OCI-LY3 (cell line): ENCODE data around the gene HSD3B7.
"Not testable (repeated sequence)": the region's sequence is repeated elsewhere in the genome, so short reads cannot be mapped to it uniquely, and the experiment has no call there.

Source experiments
- H2AFZ ChIP-seq: fragments of 200-600, 300-600 bp; shearing (Covaris generic); 2 replicates; pipeline ENCODE4 v1.6.0; 2014; ENCODE audit warnings: antibody characterized with exemption, low read depth, low read length
- H3K27ac ChIP-seq: fragments of 200-600, 300-600 bp; sonication (generic); 2 replicates; pipeline ENCODE4 v1.5.1; 2014; ENCODE audit warnings: mild to moderate bottlenecking, low read length, moderate library complexity, mixed read lengths
- H3K27me3 ChIP-seq: fragments of 200-600, 300-600 bp; sonication (generic); 2 replicates; pipeline ENCODE4 v1.6.1; 2014; ENCODE audit warnings: low read depth, low read length, mixed read lengths
- H3K36me3 ChIP-seq: fragments of 200-600, 300-600 bp; sonication (generic); replicated peaks from 2 replicates; pipeline ENCODE3; 2014; ENCODE audit warnings: low read depth, low read length, mixed read lengths
- H3K4me1 ChIP-seq: fragments of 300-600, 200-600 bp; sonication (generic); 2 replicates; pipeline ENCODE4 v1.6.1; 2014; ENCODE audit warnings: low read length, mixed read lengths
- H3K4me2 ChIP-seq: fragments of 200-600, 300-600 bp; sonication (generic); 2 replicates; pipeline ENCODE4 v1.6.1; 2014; ENCODE audit warnings: low read length, mixed read lengths
- H3K4me3 ChIP-seq: fragments of 300-600, 200-600 bp; sonication (generic); 2 replicates; pipeline ENCODE4 v1.5.1; 2014; ENCODE audit warnings: antibody characterized with exemption, mild to moderate bottlenecking, low read length, moderate library complexity
- H3K79me2 ChIP-seq: fragments of 300-600, 200-600 bp; shearing (Covaris generic); 2 replicates; pipeline ENCODE4 v1.6.1; 2014; ENCODE audit warnings: mild to moderate bottlenecking, low read length, mixed read lengths
- H3K9ac ChIP-seq: fragments of 300-600, 200-600 bp; shearing (Covaris generic); 2 replicates; pipeline ENCODE4 v1.6.0; 2014; ENCODE audit warnings: mild to moderate bottlenecking, low read length, moderate library complexity
- H3K9me3 ChIP-seq: fragments of 200-600, 300-600 bp; shearing (Covaris generic); 2 replicates; pipeline ENCODE4 v1.6.1; 2014; ENCODE audit warnings: low read length, mixed read lengths; ENCODE audit not compliant: insufficient read depth
- H4K20me1 ChIP-seq: fragments of 200-600, 300-600 bp; sonication (generic); 2 replicates; pipeline ENCODE4 v1.6.1; 2016; ENCODE audit warnings: low read length, mixed read lengths; ENCODE audit not compliant: insufficient read depth
- EZH2phosphoT487 ChIP-seq: fragments of 200-600 bp; shearing (Covaris generic); IDR thresholded peaks from 2 replicates; pipeline ENCODE4 v1.6.1; 2018; ENCODE audit warnings: antibody characterized with exemption, mixed run types, low read depth
- TF ChIP-seq, protein P1 (sequence below): fragments of 200-600, 300-600 bp; sonication (generic); IDR thresholded peaks from 2 replicates; pipeline ENCODE4 v1.5.1; 2014; ENCODE audit warnings: antibody characterized with exemption, low read length, low read depth

Gene HSD3B7

GRCh38 chr16:31009120-31009519 is 24.1 kb downstream of the HSD3B7 start:
- no peaks in the 10 kb centered on the region for H3K36me3 ChIP-seq
- TF ChIP-seq, protein P1, sequence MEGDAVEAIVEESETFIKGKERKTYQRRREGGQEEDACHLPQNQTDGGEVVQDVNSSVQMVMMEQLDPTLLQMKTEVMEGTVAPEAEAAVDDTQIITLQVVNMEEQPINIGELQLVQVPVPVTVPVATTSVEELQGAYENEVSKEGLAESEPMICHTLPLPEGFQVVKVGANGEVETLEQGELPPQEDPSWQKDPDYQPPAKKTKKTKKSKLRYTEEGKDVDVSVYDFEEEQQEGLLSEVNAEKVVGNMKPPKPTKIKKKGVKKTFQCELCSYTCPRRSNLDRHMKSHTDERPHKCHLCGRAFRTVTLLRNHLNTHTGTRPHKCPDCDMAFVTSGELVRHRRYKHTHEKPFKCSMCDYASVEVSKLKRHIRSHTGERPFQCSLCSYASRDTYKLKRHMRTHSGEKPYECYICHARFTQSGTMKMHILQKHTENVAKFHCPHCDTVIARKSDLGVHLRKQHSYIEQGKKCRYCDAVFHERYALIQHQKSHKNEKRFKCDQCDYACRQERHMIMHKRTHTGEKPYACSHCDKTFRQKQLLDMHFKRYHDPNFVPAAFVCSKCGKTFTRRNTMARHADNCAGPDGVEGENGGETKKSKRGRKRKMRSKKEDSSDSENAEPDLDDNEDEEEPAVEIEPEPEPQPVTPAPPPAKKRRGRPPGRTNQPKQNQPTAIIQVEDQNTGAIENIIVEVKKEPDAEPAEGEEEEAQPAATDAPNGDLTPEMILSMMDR: no peak
- no peak for TF ChIP-seq EZH2phosphoT487
- no peaks in the 10 kb centered on the region for H3K79me2 ChIP-seq
- H4K20me1 ChIP-seq: no peaks in the 10 kb centered on the region
- H2AFZ ChIP-seq: no peak overlapping the region
- no peak overlapping the region for H3K4me3 ChIP-seq
- no peaks in the 10 kb centered on the region for H3K4me1 ChIP-seq
- no peak overlapping the region for H3K4me2 ChIP-seq
- no peak overlapping the region for H3K9ac ChIP-seq
- no peak overlapping the region for H3K27ac ChIP-seq
- H3K9me3 ChIP-seq: no peaks in the 10 kb centered on the region
- 0 out of 2 replicates have a peak, but pooled peaks cover 3% of the 10 kb centered on the region for H3K27me3 ChIP-seq

- no peak overlapping the region for H3K27ac ChIP-seq
- H3K9me3 ChIP-seq: no peaks in the 10 kb centered on the region
- H3K4me3 ChIP-seq: no peak overlapping the region
- TF ChIP-seq, protein P1: no peak
- TF ChIP-seq EZH2phosphoT487: no peak
- no peaks in the 10 kb centered on the region for H3K36me3 ChIP-seq
- no peak overlapping the region for H3K9ac ChIP-seq
- no peak overlapping the region for H2AFZ ChIP-seq
- no peaks in the 10 kb centered on the region for H3K79me2 ChIP-seq
- 0 out of 2 replicates have a peak, but pooled peaks cover 3% of the 10 kb centered on the region for H3K27me3 ChIP-seq
- no peaks in the 10 kb centered on the region for H3K4me1 ChIP-seq
- no peaks in the 10 kb centered on the region for H4K20me1 ChIP-seq
- H3K4me2 ChIP-seq: no peak overlapping the region
Measured at GRCh38 chr16:31009894-31010584, 25.0 kb downstream of the HSD3B7 start.

- H3K27ac ChIP-seq: no peak within 1 kb of the TSS
- H3K79me2 ChIP-seq: no peaks in the 10 kb centered on the region
- H3K4me3 ChIP-seq: no peak within 1 kb of the TSS
- TF ChIP-seq EZH2phosphoT487: no peak
- TF ChIP-seq, protein P1: no peak
- H3K9me3 ChIP-seq: no peaks in the 10 kb centered on the region
- no peak within 1 kb of the TSS for H2AFZ ChIP-seq
- H3K27me3 ChIP-seq: 0 out of 2 replicates have a peak, but pooled peaks cover 3% of the 10 kb centered on the region
- no peaks in the 10 kb centered on the region for H3K36me3 ChIP-seq
- H3K4me2 ChIP-seq: no peak within 1 kb of the TSS
- no peaks in the 10 kb centered on the region for H4K20me1 ChIP-seq
- H3K9ac ChIP-seq: no peak within 1 kb of the TSS
- H3K4me1 ChIP-seq: no peaks in the 10 kb centered on the region
Measured at GRCh38 chr16:31010585-31011325, 25.7 kb downstream of the HSD3B7 start, which contains the start of gene STX1B. Gene STX1B (minus strand): TSS chr16:31010638. CDS start chr16:31010396, 242 bp downstream.

DNA sequence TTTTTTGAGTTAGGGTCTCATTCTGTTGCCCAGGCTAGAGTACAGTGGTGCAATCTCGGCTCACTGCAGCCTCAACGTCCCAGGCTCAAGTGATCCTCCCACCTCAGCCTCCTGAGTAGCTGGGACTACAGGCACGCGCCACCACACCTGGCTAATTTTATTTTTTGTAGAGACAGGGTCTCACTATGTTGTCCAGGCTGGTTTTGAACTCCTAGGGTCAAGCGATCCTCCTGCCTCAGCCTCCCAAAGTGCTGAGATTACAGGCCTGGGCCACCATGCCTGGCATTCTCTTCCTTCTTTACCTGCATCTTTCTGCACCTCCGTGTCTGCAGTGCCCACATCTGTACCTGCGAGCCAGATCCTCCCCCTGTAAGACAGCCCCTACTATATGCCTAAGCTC is 26.8 kb downstream of the HSD3B7 start:
- not testable (repeated sequence) for H4K20me1 ChIP-seq, H3K4me2 ChIP-seq, H3K36me3 ChIP-seq, H3K4me1 ChIP-seq, H3K9ac ChIP-seq, H3K9me3 ChIP-seq, H3K4me3 ChIP-seq, H2AFZ ChIP-seq, H3K27ac ChIP-seq, H3K27me3 ChIP-seq, H3K79me2 ChIP-seq

DNA sequence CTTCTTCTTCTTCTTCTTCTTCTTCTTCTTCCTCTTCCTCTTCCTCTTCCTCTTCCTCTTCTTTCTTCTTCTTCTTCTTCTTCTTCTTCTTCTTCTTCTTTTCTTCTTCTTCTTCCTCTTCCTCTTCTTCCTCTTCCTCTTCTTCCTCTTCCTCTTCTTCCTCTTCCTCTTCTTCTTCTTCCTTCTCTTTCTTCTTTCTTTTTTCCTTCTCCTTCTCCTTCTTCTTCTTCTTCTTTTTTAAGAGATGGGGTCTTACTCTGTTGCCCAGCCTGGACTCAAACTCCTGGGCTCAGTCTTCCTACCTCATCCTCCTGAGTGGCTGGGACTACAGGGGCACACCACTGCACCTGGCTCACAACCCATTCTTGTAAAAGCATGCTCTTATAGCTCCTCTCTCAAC is 28.3 kb downstream of the HSD3B7 start:
- H4K20me1 ChIP-seq, H3K27ac ChIP-seq, H3K4me1 ChIP-seq, H3K27me3 ChIP-seq, H2AFZ ChIP-seq, H3K4me2 ChIP-seq, H3K4me3 ChIP-seq, H3K9ac ChIP-seq, H3K79me2 ChIP-seq, H3K9me3 ChIP-seq, H3K36me3 ChIP-seq: not testable (repeated sequence)
